CD8-positive, alpha-beta memory T cell (primary cell): Measurements from ENCODE around the gene PPP1R37. TPM values are rescaled to one million over a fixed set of nuclear protein-coding genes. Genes with fewer than 3 reads are reported as not detected.
"Not testable (repeated sequence)": the region's sequence is repeated elsewhere in the genome, so short reads cannot be mapped to it uniquely, and the experiment has no call there.

Experiments used
- CTCF ChIA-PET: fragments of 350-600 bp; sonication (Branson Sonifier 250); formaldehyde crosslinking; loops from one replicate; lab custom pipeline; 2021; ENCODE audit warnings: antibody characterized with exemption; lab: Charles Lee
- POLR2A ChIA-PET: fragments of 350-600 bp; sonication (Branson Sonifier 250); formaldehyde crosslinking; loops from one replicate; lab custom pipeline; 2021; ENCODE audit warnings: antibody characterized with exemption; lab: Charles Lee
- DNase-seq, 5 donors: peaks; one replicate each; pipeline versions ENCODE4 v3.0.0 to v3.0.0-alpha.2; 2020 to 2022; ENCODE audit warnings: mixed read lengths in 1 of 5
- H3K27ac ChIP-seq: one replicate; pipeline ENCODE4 v1.7.0; 2013; ENCODE audit warnings: low read depth, mild to moderate bottlenecking, low read length, moderate library complexity
- H3K27me3 ChIP-seq: 2 replicates; pipeline ENCODE4 v1.7.0; 2013; ENCODE audit warnings: low read length, mild to moderate bottlenecking; ENCODE audit not compliant: insufficient read depth, poor library complexity, severe bottlenecking
- H3K36me3 ChIP-seq: 2 replicates; pipeline ENCODE4 v1.7.0; 2013; ENCODE audit warnings: mild to moderate bottlenecking, low read length, moderate library complexity; ENCODE audit not compliant: insufficient read depth
- H3K4me1 ChIP-seq: 2 replicates; pipeline ENCODE4 v1.7.0; 2013; ENCODE audit warnings: mild to moderate bottlenecking, low read length, moderate library complexity; ENCODE audit not compliant: insufficient read depth
- H3K4me3 ChIP-seq: 2 replicates; pipeline ENCODE4 v1.7.0; 2013; ENCODE audit warnings: mild to moderate bottlenecking, low read length
- H3K9me3 ChIP-seq: 2 replicates; pipeline ENCODE4 v1.7.0; 2013; ENCODE audit warnings: mild to moderate bottlenecking, low read length
- H3K27ac Mint-ChIP-seq, 8 donors: one replicate each; pipeline ENCODE4 v1.8.0; 2020 to 2021; ENCODE audit warnings: mixed read lengths in 8 of 8, mild to moderate bottlenecking in 6 of 8, inconsistent platforms in 3 of 8, moderate library complexity in 3 of 8
- H3K27me3 Mint-ChIP-seq, 2 donors: one replicate each; pipeline ENCODE4 v1.8.0; 2020 to 2021; ENCODE audit warnings: mixed read lengths in 2 of 2, mild to moderate bottlenecking in 1 of 2, moderate library complexity in 1 of 2
- H3K36me3 Mint-ChIP-seq, 3 donors: one replicate each; pipeline ENCODE4 v1.8.0; 2020 to 2021; ENCODE audit warnings: mixed read lengths in 3 of 3, inconsistent platforms in 1 of 3, mild to moderate bottlenecking in 1 of 3
- H3K4me1 Mint-ChIP-seq, 3 donors: one replicate each; pipeline ENCODE4 v1.8.0; 2020 to 2021; ENCODE audit warnings: mixed read lengths in 3 of 3, inconsistent platforms in 1 of 3, mild to moderate bottlenecking in 1 of 3
- H3K4me3 Mint-ChIP-seq, 7 donors: one replicate each; pipeline ENCODE4 v1.8.0; 2020 to 2021; ENCODE audit warnings: mixed read lengths in 7 of 7, mild to moderate bottlenecking in 6 of 7, moderate library complexity in 4 of 7, inconsistent platforms in 2 of 7
- H3K9me3 Mint-ChIP-seq, 5 donors: one replicate each; pipeline ENCODE4 v1.8.0; 2020 to 2022; ENCODE audit warnings: mixed read lengths in 5 of 5, mild to moderate bottlenecking in 3 of 5, moderate library complexity in 2 of 5, inconsistent platforms in 1 of 5
- polyA plus RNA-seq: library from polyadenylated mRNA; unstranded; fragments of 300-500 nt; fragmentation: Illumina TruSeq; gene quantifications from one replicate; pipeline ENCODE4 v1.2.3, GENCODE V29; 2021
- total RNA-seq, 2 experiments: library from RNA; stranded (reverse); gene quantifications; one replicate each; pipeline ENCODE4 v1.2.3, GENCODE V29; 2021

Gene PPP1R37
- total and polyA plus RNA-seq, 3 experiments from 2014 or later = 0.79 to 18.3 (median 17.8) TPM

DNA sequence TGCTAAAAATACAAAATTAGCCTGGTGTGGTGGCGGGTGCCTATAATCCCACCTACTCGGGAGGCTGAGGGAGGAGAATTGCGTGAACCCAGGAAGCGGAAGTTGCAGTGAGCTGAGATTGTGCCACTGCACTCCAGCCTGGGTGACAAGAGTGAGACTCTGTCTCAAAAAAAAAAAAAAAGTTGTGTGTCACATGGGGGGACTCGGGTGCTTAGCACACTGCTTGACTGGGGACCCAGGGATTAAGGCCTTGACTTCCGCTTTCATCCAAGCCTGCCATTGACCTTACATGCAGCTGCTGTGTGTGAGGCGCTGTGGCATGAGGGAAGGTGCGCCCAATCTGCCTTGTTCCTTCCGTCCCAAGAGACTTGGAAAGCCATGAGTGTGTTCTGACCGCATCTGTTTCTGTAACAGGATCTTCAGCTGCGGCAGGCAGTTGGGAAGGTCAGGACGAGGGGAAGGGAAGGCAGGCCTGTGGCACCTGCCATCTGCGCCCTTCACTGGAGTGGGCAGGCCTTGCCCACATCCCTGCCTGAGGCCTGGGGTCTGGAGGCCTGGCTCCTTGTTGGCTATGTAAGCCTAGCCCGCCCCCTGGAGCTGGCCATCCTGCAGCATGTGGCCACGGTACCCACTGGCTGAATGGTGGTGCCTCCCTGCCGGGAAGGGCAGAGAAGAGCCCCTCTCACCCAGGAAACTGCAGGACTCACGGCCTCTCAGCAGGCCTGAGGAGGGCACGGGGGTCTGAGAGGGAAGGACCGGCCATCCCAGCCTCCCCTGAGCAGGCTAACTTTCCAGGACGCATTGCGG is 23.0 kb downstream of the PPP1R37 start:
- H3K36me3 ChIP-seq = no peaks in the 10 kb centered on the region
- ChIA-PET CTCF (no interaction called here), POLR2A (no interaction called here)
- H3K27ac Mint-ChIP-seq = peak overlapping the region in 1 of 8 donors; percentile 74
- peaks cover 29% of the 10 kb centered on the region for H3K4me1 ChIP-seq
- H3K27me3 ChIP-seq = no peaks in the 10 kb centered on the region
- H3K27me3 Mint-ChIP-seq = no peaks in the 10 kb centered on the region
- H3K36me3 Mint-ChIP-seq = peaks cover 0 to 5% (median 0%) of the 10 kb centered on the region in 3 donors
- no peak overlapping the region for H3K27ac ChIP-seq
- H3K9me3 ChIP-seq = no peaks in the 10 kb centered on the region
- H3K4me3 ChIP-seq = no peak overlapping the region
- DNase-seq = no peak
- no peaks in the 10 kb centered on the region for H3K9me3 Mint-ChIP-seq
- H3K4me1 Mint-ChIP-seq = peaks cover 36 to 67% (median 48%) of the 10 kb centered on the region in 3 donors
- H3K4me3 Mint-ChIP-seq = peak overlapping the region in 1 of 7 donors; percentile 36

- Histone ChIP-seq H3K4me1 (peaks cover 29% of the 10 kb centered on the region), H3K36me3 (no peaks in the 10 kb centered on the region), H3K27ac (no peak overlapping the region), H3K27me3 (no peaks in the 10 kb centered on the region), H3K4me3 (no peak overlapping the region), H3K9me3 (no peaks in the 10 kb centered on the region)
- Mint-ChIP-seq H3K27me3 (no peaks in the 10 kb centered on the region), H3K4me1 (peaks cover 43 to 73% (median 54%) of the 10 kb centered on the region in 3 donors), H3K4me3 (peak overlapping the region in 6 of 7 donors; percentile 23 to 73 (median 64)), H3K9me3 (no peaks in the 10 kb centered on the region), H3K36me3 (peaks cover 0 to 3% (median 0%) of the 10 kb centered on the region in 3 donors), H3K27ac (peak overlapping the region in 6 of 8 donors; percentile 54 to 94 (median 82))
- CTCF ChIA-PET = interaction anchor here (1.0 to 1.5 kb wide), 3 partner anchors 9 to 19 kb away, joined by 3 to 5 read pairs (median 4); no protein-coding TSS in a partner anchor
- POLR2A ChIA-PET = interaction anchor here (0.7 to 1.7 kb wide), 2 partner anchors 14 to 25 kb away, joined by 3 to 4 read pairs; no protein-coding TSS in a partner anchor
- peak in 1 of 5 donors; percentile 43 for DNase-seq
Measured at GRCh38 chr19:45117167-45117594, 24.2 kb downstream of the PPP1R37 start.

DNA sequence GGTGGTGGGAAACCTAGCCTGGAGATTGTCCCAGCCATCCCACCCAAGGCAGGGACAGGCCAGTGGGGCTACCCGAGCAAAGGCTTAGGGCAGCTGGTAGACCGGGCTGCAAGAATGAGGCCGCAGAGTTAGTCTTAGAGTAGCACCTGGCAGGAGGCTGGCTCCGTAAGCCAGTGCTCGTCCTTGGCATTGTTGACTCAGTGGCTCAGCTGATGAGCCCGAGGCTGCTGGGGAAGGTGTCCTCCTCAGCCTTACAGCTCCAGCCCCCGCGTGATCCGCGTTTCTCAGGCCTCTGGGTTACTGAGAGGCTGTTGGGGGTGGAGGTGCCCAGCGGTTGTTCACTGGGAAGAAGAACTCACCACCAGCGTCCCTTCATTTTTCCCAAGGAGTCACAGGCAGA is 24.7 kb downstream of the PPP1R37 start:
- no peaks in the 10 kb centered on the region for H3K27me3 Mint-ChIP-seq
- peaks cover 0 to 3% (median 0%) of the 10 kb centered on the region in 3 donors for H3K36me3 Mint-ChIP-seq
- POLR2A ChIA-PET = interaction anchor here (1.7 kb wide), 1 partner anchor 26 kb away, joined by 4 read pairs; no protein-coding TSS in a partner anchor
- H3K4me3 Mint-ChIP-seq = peak overlapping the region in 2 of 7 donors; percentile 31 to 69
- Histone ChIP-seq H3K4me3 (no peak overlapping the region), H3K4me1 (peaks cover 29% of the 10 kb centered on the region), H3K27ac (no peak overlapping the region), H3K36me3 (no peaks in the 10 kb centered on the region), H3K9me3 (no peaks in the 10 kb centered on the region), H3K27me3 (no peaks in the 10 kb centered on the region)
- H3K27ac Mint-ChIP-seq = peak overlapping the region in 1 of 8 donors; percentile 87
- CTCF ChIA-PET = interaction anchor here (1.0 to 1.5 kb wide), 3 partner anchors 9 to 18 kb away, joined by 3 to 5 read pairs (median 4); no protein-coding TSS in a partner anchor
- DNase-seq = no peak
- peaks cover 46 to 76% (median 59%) of the 10 kb centered on the region in 3 donors for H3K4me1 Mint-ChIP-seq
- no peaks in the 10 kb centered on the region for H3K9me3 Mint-ChIP-seq

DNA sequence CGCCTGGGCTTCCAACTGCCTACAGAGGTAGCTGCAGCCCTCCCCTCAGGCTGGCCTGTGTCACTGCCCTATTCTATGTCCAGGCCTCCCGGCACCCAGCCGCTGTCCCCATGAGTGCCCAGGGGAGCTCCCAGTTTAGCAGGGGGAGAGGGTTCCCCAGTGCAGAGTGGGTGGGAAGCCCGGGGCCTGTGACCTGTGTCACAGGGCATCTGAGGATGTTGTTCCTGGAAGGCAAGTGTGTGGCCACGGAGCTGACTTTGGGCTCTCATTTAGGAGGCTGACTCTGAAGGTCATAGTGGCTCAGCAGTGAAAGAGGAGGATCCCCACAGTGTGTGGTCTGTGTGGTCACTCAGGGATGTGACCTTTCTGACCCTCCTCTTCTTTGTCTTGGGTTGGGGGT is 25.1 kb downstream of the PPP1R37 start:
- Histone ChIP-seq H3K4me1 (peaks cover 29% of the 10 kb centered on the region), H3K27me3 (no peaks in the 10 kb centered on the region), H3K36me3 (no peaks in the 10 kb centered on the region), H3K27ac (no peak overlapping the region), H3K9me3 (no peaks in the 10 kb centered on the region), H3K4me3 (no peak overlapping the region)
- Mint-ChIP-seq H3K36me3 (peaks cover 0 to 3% (median 0%) of the 10 kb centered on the region in 3 donors), H3K4me1 (peaks cover 46 to 78% (median 60%) of the 10 kb centered on the region in 3 donors), H3K4me3 (peak overlapping the region in 2 of 7 donors; percentile 31 to 32), H3K27me3 (no peaks in the 10 kb centered on the region), H3K27ac (peak overlapping the region in 3 of 8 donors; percentile 26 to 61 (median 54)), H3K9me3 (no peaks in the 10 kb centered on the region)
- ChIA-PET CTCF (interaction anchor here (1.3 to 1.5 kb wide), 2 partner anchors 8 to 15 kb away, joined by 4 to 5 read pairs; no protein-coding TSS in a partner anchor), POLR2A (interaction anchor here (1.7 kb wide), 1 partner anchor 26 kb away, joined by 4 read pairs; no protein-coding TSS in a partner anchor)
- DNase-seq = no peak

DNA sequence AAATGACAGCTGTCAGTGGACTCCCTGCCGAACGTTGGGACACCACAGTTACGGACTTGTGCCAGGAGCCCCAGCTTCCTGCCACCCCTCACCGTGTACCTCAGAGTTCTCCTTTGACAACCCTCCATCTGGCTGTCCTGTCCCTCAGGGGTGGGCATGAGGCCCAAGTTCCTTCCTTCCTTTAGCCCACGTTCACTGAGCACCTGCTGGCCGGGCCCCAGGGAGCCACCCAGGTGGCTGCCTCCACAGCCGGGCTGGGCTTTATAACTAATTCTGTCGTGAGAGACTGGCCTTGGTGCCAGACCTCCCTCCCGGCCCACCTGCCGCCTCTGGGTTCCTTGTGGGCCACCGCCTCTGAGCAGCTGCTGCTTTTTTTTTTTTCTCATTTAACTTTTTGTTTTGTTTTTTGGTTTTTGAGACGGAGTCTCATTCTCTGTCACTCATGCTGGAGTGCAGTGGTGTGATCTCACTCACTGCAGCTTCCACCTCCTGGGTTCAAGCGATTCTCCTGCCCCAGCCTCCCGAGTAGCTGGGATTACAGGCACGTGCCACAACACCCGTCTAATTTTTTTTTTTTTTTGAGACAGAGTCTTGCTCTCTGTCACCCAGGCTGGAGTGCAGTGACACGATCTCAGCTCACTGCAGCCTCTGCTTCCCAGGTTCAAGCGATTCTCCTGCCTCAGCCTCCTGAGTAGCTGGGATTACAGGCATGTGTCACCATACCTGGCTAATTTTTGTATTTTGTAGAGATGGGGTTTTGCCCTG is 25.8 kb downstream of the PPP1R37 start:
- H3K27me3 ChIP-seq, H3K27ac ChIP-seq, H3K4me3 ChIP-seq, H3K36me3 Mint-ChIP-seq, H3K36me3 ChIP-seq, H3K9me3 Mint-ChIP-seq, H3K27me3 Mint-ChIP-seq, DNase-seq, H3K9me3 ChIP-seq: not testable (repeated sequence)
- POLR2A ChIA-PET = interaction anchor here (1.7 kb wide), 1 partner anchor 27 kb away, joined by 4 read pairs; no protein-coding TSS in a partner anchor
- peaks cover 29% of the 10 kb centered on the region for H3K4me1 ChIP-seq
- H3K27ac Mint-ChIP-seq = peak overlapping the region in 5 of 8 donors; percentile 43 to 73 (median 61)
- CTCF ChIA-PET = interaction anchor here (1.3 to 1.5 kb wide), 2 partner anchors 8 to 15 kb away, joined by 4 to 5 read pairs; no protein-coding TSS in a partner anchor
- peak overlapping the region in 4 of 7 donors; percentile 13 to 46 (median 26) for H3K4me3 Mint-ChIP-seq
- H3K4me1 Mint-ChIP-seq = peaks cover 46 to 79% (median 60%) of the 10 kb centered on the region in 3 donors

DNA sequence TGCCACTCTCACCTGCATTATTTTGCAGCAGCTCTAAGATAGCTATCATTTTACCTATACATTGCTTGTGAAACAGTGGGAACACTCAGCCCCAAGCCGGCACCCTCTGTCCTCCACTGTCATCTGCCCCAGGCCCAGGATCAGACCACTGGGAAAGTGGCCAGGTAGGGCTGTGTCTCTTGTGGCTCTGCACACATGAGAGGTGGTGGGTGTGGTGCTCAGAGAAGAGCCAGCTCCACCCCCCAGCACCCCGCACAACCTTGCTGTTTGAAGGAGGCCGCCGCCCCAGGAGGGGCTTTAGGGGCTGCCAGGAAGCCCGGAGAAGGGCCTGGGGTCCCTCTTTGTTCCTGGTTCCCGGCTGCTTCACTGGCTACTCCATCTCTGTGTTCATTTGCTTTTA is 26.6 kb downstream of the PPP1R37 start:
- Histone ChIP-seq H3K9me3 (no peaks in the 10 kb centered on the region), H3K27me3 (no peaks in the 10 kb centered on the region), H3K4me1 (peaks cover 29% of the 10 kb centered on the region), H3K27ac (no peak overlapping the region), H3K36me3 (no peaks in the 10 kb centered on the region), H3K4me3 (no peak overlapping the region)
- peak overlapping the region in 3 of 8 donors; percentile 23 to 73 (median 38) for H3K27ac Mint-ChIP-seq
- H3K4me3 Mint-ChIP-seq = peak overlapping the region in 2 of 7 donors; percentile 20 to 46
- ChIA-PET POLR2A (no interaction called here), CTCF (no interaction called here)
- no peak for DNase-seq
- H3K9me3 Mint-ChIP-seq = no peaks in the 10 kb centered on the region
- H3K36me3 Mint-ChIP-seq = peaks cover 0 to 3% (median 0%) of the 10 kb centered on the region in 3 donors
- peaks cover 51 to 80% (median 60%) of the 10 kb centered on the region in 3 donors for H3K4me1 Mint-ChIP-seq
- H3K27me3 Mint-ChIP-seq = no peaks in the 10 kb centered on the region

GRCh38 chr19:45121827-45122345 is 28.9 kb downstream of the PPP1R37 start:
- Histone ChIP-seq H3K4me1 (peaks cover 24% of the 10 kb centered on the region), H3K27ac (no peak overlapping the region), H3K36me3 (no peaks in the 10 kb centered on the region), H3K27me3 (no peaks in the 10 kb centered on the region), H3K4me3 (no peak overlapping the region), H3K9me3 (no peaks in the 10 kb centered on the region)
- H3K9me3 Mint-ChIP-seq = no peaks in the 10 kb centered on the region
- peaks cover 45 to 76% (median 52%) of the 10 kb centered on the region in 3 donors for H3K4me1 Mint-ChIP-seq
- H3K4me3 Mint-ChIP-seq = peak overlapping the region in 3 of 7 donors; percentile 18 to 51 (median 24)
- peak overlapping the region in 6 of 8 donors; percentile 21 to 89 (median 70) for H3K27ac Mint-ChIP-seq
- no peak for DNase-seq
- ChIA-PET CTCF (no interaction called here), POLR2A (no interaction called here)
- H3K27me3 Mint-ChIP-seq = no peaks in the 10 kb centered on the region
- peaks cover 0 to 3% (median 0%) of the 10 kb centered on the region in 3 donors for H3K36me3 Mint-ChIP-seq
